Putamen (tissue), 1 donor: ENCODE results near the gene CCNJ.

Source experiments
- DNase-seq: peaks from one replicate; pipeline ENCODE4 v3.0.0-alpha.2; 2016; ENCODE audit warnings: low spot score

The CCNJ gene

GRCh38 chr10:96056787-96057186 is 13.4 kb downstream of the CCNJ start:
- no peak for DNase-seq

DNA sequence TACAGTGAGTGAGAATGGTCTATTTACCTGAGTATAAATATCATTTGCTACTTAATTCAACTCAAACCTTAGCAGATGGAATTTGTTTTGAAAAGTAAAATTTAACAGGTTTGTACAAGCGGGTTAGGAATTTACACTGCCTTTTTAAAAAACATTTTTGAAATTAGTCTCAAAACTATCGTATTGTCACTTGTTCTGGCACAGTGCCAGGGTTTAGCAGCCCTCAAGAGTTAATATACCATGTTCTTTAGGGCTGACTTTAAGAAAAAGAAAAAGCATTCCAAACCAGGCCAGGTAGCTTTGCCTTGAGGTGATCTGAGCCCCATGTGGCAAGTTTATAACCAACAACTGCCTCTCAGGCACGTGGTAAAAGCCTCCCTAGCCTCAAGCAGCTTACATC is 17.8 kb downstream of the CCNJ start:
- no peak for DNase-seq

- DNase-seq, result no peak
These were observed 29.3 kb downstream of the CCNJ start for GRCh38 chr10:96072674-96073073.

GRCh38 chr10:96073722-96074121 is 30.3 kb downstream of the CCNJ start:
- DNase-seq, result no peak

GRCh38 chr10:96074776-96075175 is 31.4 kb downstream of the CCNJ start:
- DNase-seq, result no peak

- no peak for DNase-seq
These were observed 32.6 kb downstream of the CCNJ start for GRCh38 chr10:96075977-96076376.

DNA sequence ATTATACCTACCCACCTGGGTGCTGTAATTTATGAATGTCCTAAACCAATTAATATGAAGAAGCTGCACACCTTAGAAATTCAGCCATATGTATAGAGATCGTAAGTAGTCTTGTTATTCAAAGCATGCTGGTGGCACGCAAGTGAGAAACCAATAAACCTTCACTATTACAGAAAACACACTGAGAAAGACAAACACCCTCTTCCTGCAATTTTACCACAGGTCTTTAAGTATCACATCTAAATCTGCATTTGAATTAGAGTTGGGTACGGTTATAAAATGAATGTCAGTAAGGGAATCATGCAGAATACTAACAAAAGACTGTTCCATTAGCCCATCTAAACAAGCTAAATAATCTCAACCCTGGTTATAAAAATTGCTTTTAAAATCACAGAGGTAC is 33.8 kb downstream of the CCNJ start:
- DNase-seq, result no peak

DNA sequence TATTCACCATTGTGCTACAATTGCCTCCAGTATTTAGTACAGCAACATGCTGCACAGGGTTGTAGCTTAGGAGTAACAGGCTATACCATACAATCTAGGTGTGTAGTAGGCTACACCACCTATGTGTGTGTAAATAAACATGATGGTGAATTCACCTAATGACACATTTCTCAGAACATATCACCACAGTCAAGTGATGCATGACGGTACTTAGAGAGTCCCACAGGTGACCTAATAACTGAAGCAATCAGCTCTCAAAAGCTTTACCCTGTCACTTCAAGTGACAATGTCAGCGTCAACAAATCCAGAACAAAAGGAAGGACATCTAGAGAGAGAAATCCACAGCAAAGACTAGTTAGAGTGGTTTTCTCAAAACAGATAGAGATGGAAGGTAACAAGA is 38.8 kb downstream of the CCNJ start:
- DNase-seq, result no peak

DNA sequence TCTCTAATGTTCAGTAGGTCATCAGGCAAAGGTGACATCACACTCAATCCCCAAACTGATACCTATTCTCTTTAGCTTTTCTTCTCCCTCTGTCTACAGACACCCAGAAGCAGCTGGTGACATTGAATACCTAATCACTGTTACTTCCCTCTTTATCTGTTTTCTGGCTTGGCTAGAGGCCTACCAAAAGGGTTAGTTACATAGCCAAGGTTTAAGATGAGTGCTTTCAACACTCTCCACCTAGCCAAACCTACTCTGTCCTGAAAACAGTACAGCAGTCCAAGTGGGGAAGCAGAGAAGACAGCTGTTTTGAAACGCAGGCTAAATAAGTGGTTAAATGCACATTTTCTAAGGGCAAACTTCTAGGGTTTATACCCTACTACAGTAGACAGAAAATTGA is 39.4 kb downstream of the CCNJ start:
- DNase-seq, result no peak

- DNase-seq, result no peak
These were observed 45.7 kb downstream of the CCNJ start for GRCh38 chr10:96089116-96089515.

DNA sequence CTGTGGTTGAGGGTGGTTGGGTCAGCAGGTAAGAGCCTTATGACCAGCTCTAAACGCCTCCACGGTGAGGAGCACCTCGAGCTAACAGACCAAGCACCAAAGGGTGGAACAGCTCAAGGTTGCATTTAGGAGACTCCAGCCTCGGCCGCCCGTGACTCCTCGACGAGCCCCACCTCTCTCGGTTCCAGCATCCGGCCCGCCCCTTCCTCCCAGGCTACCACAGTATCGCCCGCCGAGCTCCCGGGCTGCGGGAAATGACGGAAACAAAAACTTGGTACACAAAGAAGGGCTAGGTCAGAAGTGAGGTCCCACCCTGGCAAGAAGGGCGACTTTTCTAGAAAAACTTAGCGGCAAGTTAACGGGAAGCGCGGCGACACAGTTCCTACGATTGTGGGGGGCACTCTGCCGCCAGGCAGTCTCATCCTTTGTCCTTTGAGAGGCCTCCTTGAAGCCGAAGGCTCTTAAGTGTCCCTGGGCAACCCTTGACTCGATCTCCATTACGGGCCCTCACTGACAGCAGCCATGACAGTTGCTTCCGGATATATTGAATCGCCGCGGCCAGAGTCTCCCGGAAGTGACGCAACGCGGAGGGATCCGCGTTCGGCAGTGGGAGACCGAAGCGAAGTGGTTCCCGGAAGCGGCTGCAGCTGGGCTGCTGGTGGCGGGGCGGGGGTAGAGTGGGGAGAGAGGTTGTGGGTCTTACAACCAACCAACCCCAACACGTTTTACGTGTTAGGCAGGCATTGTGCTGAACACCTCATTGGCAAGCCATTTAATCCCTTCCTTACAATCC is 46.5 kb downstream of the CCNJ start:
- peak; percentile 91 for DNase-seq

GRCh38 chr10:96090463-96090800 is 47.0 kb downstream of the CCNJ start:
- DNase-seq, result no peak

DNA sequence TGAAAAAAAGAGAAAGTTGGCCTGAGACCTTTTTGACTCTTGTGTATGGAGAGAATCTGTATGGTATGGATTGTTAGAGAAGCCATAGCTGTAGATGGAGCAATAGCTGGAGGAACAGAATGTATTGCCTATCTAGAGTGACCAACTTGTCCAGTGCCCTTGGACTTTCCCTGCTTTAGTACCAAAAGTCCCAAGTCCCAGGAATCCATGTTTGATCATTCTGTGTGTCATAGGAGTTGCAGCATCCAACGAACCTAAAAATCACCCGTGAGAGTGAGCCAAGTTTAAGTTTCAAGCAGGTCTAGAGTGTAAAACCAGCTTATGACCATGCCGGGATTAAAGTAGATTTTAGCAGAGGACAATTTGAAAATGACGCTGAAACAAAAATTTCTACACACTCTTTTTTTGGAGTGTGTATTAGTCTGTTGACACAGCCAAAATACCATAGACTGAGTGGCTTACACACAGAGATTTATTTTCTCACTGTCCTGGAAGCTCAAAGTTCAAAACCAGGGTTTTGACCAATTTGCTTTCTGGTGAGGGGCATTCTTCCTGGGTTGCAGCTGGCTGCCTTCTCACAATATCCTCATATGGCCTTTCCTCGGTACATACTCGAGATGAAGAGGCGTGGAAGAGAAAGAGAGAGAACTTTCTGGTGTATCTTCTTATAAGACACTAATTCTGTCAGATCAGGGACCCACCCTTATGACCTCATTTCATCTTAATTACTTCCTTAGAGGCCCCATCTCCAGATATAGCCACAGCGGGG is 49.8 kb downstream of the CCNJ start:
- DNase-seq, result no peak

DNA sequence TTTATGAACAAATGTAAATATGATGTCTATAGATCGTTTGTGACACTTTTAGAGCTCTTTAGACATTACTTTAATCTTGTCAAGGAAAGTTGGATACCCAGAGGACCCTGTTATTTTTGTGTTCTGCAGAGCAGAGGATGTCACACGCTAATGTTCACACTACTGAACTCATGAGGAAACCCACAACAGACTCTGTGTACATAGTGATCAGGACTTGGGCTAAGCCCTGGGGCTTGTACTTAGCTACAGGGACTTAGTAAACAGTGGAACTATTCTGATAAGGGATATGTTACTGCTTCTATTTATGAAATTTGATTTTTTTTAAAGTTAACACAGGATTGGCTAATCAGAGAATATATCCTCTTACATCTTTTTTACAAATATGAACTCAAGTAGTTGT is 50.6 kb downstream of the CCNJ start:
- no peak for DNase-seq

- DNase-seq, result no peak
These were observed 53.6 kb downstream of the CCNJ start for GRCh38 chr10:96096958-96097357.

- DNase-seq, result no peak
These were observed 54.5 kb downstream of the CCNJ start for GRCh38 chr10:96097865-96098264.

DNA sequence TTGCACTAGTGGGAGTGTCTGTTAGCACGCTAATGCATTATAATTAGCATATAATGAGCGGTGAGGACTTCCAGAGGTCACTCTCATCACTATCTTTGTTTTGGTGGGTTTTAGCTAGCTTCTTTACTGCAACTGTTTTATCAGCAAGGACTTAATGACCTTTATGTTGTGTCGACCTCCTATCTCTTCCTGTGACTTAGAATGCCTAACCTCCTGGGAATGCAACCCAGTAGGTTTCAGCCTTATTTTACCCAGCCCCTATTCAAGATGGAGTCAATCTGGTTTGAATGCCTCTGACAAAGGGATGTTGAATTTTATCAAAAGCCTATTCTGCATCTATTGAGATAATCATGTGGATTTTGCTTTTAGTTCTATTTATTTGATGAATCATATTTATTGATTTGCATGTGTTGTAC is 64.2 kb downstream of the CCNJ start:
- no peak for DNase-seq
